MV-4-11 (cell line): ENCODE measurements around the gene PUM2.
A peak's percentile ranks its signal among the peaks of the same experiment; 100 is the strongest.

Experiments
- DNase-seq: peaks from one replicate; lab custom pipeline; 2025; lab: John Stamatoyannopoulos, UW

Gene PUM2

GRCh38 chr2:20232837-20233207, 117.8 kb downstream of the PUM2 start:
- DNase-seq, result no peak

DNA sequence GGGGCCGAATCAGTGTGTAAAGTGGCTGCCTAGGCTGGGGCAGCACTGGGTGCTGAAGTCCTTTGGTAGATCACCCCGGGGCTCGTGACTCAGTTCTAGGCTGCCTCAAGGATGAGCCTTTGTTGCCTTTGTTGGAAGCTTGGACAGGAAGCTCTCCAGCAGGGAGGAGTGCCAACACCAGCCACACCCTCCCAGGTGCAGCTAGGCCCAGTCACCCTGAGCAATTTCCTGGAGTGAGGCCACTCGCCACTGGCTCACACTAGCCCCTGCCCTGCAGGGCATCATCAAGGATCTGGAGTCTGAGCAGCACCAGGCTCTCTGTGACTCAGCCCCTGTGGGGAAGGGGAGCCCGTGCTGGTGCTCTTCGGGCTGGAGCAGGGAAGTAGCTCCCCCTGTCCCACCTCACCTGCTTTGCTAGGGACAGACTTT, 119.0 kb downstream of the PUM2 start:
- DNase-seq, result no peak

DNA sequence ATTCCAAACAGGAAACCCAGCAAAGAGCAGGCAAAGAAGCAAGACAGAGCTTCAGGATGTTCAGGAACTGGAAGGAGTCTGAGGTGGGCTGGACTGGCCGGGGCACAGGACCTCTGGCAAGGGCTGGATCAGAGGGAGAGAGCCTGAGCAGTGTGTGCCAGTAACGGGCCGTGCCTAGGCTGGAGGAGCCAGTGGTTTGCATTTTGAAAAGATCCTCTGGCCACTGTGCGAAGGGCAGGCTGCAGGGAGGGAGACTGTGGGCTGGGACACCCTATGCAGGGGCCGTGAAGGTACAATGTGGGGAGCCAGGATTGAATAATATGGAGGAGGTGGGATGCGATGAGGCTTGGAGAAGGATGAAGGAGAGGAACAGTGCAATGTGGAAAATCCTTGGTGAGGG, 119.5 kb downstream of the PUM2 start:
- DNase-seq, result no peak

GRCh38 chr2:20230114-20230425, 120.6 kb downstream of the PUM2 start:
- no peak for DNase-seq

GRCh38 chr2:20229322-20230113, 121.1 kb downstream of the PUM2 start:
- DNase-seq, result no peak

GRCh38 chr2:20227894-20228505, 122.6 kb downstream of the PUM2 start:
- no peak for DNase-seq

GRCh38 chr2:20226152-20226545, 124.5 kb downstream of the PUM2 start:
- no peak for DNase-seq

GRCh38 chr2:20225294-20226151, 125.1 kb downstream of the PUM2 start:
- DNase-seq, result no peak

- DNase-seq, result no peak
These were observed 125.8 kb downstream of the PUM2 start, which contains the start of gene SDC1 for GRCh38 chr2:20224716-20225293. Gene SDC1, minus strand, starts transcription at chr2:20225130. Its CDS starts 263 bp downstream, at chr2:20224867.

DNA sequence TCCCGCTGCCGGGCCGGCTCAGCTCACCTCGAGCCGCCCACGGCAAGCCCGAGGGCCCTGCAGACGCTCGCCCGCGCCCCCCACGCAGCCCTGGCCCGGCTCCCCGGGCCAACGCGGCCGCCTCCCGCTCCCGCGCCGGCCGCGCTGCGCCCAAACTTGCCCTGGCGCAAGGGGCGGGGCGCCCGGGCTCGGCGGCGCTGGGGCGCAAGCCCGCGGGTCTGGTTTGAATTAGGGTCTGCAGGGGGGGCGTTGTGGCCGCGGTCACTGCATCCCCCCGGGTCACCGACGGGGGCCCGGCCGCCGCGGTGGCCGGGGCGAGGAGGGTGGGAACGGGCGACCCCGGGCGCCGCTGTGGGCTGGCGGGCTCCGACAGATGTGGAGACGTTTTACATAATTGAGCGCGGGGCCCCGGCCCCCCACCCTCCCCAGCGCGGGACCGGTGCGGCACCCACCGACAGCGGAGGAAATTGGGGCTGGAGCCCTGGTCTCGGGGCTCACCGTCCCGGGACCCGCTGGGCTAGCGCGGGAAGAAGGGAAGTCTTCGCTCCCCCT, 126.4 kb downstream of the PUM2 start:
- no peak for DNase-seq

DNA sequence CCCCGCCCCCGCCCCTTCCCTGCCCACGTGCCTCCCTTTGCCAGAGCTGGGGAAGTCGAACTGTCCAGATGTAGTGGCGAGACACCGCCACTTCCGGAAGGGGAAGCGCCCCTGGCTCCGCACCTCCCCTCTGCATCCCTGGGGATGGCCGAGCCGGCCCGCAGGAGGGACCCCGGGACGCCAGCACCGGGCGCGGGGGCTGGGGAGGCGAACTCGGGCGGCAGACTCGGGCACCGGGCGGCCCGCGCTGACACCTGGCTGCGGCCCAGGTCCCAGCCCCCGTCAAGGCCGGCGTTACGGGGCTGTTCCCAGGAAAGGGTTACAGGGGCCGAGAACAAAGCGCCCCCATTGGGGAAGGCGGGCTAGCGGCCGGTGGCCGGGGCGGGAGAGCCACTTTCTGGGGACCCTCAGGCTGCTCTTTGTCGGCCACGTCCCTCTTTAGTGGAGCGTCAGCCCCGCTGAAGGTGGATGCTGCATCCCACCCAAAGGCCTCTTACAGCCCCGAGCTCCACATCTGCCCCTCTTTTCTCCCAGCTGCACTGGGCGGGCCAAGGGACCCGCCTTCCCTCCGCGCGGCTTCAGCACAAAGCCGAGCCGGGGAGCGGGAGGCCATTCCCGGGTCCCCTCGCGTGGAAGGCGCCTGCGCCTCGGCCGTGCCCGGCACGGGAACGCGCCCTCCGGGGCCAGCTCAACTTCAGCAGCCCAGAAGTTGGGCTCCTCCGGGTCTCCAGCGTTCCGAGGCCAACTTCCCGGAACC, 127.1 kb downstream of the PUM2 start:
- no peak for DNase-seq

DNA sequence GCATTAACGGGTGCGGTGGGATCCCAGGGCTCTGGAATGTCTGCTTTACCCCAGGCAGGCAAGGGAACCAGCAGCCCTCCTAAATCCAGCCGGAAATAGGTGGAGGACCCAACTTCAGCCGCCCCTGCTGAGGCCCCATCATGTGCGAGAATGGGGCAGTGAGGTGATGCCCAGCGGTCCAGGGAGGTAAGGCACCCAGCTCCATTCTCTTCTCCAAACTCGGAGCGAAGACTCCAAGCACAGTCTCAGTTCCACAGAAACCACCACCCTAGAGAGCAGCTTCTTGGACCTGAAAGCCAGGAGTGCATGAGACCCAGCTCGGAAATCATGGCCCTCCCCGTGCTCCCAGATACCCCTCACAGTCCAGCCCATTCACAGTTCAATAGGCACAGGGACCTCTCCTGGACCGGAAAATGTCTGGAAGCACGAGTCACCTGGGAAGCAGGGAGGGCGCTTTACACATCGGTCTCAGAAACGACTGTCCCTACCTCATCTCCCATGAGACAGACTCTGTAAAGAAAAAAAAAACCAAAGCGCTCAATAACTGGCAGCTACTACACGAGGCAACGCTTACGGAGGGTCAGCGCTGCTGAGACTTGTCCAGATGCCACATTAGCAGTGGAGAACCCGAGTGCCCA, 127.8 kb downstream of the PUM2 start:
- DNase-seq, result no peak

DNA sequence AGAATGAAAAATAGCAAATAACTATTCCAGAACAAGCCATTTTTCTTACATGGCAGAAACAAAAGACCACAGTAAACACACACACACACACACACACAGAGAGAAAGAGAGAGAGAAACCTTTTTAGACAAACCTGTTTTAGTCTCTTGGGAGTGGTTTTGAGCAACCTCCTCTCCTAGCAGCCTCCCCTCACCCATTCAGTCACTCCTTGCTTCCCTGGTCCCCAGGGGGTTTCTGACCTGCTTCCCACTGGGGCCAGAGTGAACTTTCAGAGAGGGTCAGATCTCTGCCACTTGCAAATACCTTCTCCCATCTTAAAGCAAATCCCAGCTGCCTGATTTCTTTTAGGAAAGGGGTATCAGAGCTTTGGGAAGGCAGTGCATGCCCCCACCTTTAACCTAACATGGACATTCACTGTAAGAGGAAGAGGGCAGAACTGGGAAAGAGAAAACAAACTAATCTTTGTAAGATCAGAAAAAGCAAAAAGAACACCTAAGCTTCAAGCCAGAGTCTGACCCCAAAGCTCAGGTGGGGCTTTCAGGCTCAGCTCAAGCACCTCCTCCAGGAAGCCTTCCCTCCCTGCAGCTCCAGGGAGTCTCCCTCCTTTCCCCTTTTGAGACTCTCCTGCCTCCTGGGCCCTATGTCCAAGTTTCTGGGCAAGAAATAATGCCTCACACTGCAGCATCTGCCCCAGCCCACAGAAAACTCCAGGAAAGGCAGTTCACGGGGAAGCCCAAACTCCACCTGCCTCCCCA, 128.5 kb downstream of the PUM2 start:
- DNase-seq, result no peak

DNA sequence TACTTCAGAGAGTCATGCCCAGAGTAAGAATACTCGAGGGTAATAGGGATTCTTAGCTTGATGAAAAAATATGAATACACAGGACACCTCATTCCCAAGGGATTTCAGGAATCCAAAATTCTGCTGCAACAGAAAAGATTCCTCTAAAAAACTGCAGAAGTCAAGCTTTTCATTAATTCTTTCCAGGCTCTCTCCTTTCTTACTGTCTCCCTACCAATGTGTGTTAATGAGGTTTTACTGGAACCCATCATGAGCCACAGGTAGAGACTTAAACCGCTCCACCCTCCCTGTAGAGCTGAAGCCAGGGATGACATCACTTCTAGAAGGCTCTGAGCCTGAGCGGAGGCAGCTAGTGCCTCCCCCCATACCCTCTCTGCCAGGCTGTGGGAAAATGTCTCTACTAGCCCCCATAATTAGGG, 129.1 kb downstream of the PUM2 start:
- DNase-seq, result no peak

DNA sequence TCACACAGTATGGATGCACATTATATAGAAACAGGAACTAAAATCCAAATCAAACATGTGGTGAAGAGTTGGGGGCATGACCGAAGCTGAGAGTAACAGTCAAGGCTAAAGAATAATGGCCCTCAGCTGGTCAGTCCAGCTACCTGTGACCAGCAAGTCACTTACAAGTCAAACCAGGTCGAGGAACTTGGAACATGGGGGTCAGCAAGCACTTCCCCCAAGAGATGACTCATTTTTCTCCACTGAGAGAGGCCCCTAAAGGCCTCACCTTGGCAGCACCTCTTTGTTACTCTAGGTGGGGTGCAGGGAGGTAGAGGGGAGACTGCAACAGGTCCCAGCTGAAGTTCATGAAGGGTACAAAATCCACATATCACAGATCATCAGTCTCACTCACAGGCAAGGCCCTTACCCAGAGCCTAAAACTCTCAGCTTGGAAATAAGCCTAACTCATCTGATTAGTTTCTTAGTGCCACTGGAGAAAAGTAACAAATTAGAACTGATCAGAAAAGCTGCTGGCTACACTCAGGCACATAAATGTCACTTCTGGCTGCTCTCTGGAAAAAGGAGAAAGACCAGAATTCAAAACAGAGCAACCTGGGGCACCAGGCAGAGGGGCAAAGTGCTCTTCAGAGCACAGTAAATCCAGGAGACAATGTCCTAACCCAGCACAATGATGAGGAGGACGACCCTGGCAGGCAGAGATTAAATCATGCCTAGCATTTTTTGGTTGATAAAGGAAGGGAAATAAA, 129.7 kb downstream of the PUM2 start:
- peak; percentile 50 for DNase-seq

DNA sequence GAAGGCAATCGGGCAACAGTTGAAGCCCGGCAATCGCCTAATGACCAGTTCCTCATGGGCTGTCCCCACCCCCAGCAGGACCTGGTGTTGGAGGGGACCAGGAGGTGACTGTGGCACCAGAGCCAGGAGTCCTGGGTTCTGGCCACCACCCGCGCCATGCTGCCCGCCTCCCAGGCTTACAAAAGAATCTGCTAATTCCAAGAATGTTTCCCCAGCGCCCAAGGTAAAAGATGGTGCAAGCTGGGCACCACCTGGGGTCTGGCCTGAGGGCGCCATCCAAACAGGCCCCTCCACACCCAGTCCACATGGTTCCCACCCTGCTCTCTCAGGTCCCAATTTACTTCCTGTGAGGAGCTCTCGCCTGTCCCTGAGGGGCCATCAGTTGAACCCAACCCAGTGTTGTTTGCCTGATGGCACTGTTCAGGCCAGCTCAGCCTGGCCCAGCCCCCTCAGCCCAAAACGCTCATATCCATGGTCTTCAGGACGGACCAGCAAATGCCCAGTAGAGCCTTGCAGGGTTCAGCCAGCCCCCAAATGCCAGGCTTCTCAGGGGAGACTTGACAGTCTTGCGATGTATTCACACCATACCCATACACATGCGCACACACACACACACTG, 130.8 kb downstream of the PUM2 start:
- DNase-seq, result no peak

DNA sequence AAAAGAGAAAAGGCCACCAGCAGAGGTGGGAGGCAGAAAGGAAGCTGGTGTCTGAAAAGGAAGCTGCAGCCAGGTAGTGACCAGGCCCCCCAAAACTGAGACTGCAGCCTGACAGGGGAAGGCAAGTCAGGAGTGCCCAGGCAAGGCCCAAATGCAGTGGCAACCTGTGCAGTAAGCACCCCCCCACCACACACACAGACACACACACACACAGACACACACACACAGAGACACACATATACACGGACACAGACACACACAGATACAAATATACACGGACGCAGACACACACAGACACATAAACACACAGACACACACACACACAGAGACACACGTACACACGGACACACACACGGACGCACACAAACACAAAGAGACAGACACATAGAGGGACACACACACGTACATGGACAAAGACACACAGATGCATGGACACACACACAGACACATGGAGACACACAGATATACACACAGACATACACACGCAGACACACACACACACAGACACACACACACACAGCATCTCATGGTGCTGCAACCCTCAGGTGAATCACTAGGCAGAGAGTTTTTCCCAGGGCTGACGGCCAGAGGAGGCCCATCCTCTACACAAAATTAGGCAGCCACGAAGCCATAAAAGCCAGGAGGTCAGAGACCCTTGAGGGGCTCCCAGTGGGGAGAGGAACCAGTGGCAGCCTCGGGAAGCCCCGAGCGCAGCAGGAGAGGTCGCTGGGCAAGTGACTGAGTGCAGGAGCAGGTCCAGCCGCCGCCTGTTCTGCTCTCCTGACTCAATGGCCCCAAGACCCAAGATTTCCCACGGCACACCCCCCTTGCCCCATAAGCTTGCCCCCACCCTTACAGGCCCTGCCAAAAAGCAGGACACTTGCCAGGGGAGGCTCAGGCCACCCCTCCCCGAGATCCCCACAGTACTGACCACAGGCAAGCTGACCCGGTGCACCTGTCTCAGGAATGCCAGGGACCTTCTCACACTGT, 132.0 kb downstream of the PUM2 start:
- no peak for DNase-seq
